HG02759 (cell line): ENCODE results near the gene ATXN7.
A peak's percentile ranks its signal among the peaks of the same experiment; 100 is the strongest.

Experiments used
- ATAC-seq: cut with Tn5 transposase; IDR thresholded peaks from one replicate; pipeline ENCODE4 v1.9.1; 2021; ENCODE audit warnings: mild to moderate bottlenecking, moderate library complexity; ENCODE audit not compliant: unreplicated experiment

The ATXN7 gene

GRCh38 chr3:64011685-64012084 is 148.0 kb downstream of the ATXN7 start:
- no peak for ATAC-seq

DNA sequence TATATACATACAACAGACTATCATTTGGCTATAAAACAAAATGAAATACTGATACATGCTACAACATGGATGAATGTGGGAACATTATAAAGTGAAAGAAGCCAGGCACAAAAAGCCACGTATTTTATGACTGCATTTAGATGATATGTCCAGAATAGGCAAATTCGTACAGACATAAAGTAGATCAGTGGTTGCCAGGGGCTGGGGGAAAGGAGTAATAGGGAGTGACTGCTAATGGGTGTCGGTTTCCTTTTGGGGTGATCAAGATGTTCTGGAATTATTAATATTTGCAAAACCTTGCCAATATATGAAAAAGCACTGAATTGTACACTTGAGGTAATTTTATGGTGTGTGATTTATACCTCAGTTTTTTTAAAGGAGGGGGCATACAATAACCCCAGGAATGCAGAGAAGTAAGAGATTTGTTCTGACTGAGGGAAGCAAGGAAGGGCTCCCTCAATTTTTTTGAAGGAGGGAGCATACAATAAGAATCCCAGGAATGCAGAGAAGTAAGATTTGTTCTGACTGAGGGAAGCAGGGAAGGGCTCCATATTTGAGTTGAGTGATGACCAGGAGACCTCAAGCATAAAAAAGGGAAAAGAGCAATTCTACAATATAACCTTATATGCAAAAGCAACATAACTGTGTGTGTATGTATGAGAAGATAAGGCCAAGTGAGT is 153.4 kb downstream of the ATXN7 start:
- ATAC-seq = no peak

DNA sequence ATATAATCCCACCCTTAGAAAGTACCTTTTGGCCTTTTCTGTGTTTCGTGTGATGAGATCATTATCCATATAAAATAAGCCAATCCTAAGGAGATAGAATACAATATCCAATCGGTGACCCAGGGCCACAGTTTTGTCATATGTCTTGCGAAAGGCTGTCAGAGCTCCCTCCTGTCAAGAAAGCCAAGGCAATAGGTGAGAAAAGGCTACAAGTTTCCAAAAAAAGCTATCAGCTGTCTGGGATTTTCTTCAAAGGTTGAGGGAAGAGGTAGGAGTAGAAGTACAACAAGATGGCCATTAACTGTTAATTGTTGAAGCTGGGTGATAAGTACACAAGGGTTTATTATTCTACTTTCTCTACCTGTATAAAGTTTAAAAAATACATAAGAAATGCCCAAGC is 155.6 kb downstream of the ATXN7 start:
- ATAC-seq = no peak

DNA sequence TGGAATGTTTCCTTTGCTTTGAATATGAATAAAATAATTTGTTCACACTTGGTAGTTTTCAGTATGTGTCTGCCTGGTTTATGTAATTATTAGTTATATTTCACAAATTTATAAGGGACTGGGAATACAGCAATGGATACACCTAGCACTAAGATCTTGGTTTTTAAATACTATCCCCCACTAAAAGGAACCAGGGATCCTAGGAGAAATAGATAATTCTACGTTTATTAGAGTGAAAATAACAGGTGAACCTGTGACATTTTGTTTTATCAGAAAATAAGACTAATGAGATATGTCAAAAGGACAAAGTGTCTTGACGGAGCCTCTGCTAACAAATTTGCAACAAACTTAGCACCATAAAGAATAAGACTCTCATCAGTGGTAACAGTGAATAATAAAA is 156.2 kb downstream of the ATXN7 start:
- ATAC-seq = no peak

DNA sequence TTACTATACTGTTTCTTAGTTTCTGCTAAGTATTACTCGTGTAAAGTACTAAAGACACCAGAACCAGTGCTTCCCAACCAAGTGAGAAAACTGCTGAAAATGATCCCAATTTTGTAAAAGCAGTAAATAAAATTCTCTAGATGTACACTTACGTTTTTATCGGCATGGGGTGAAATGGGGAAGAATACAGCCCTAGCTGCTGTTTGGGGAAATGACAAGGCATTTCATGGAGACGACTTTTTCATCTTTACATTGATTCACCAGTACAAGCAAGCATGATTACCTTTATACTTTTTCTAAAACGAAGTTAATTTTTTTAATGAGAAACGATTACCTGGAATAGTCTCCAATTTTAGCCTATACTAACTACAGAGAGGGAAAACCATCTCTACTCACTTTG is 158.3 kb downstream of the ATXN7 start:
- ATAC-seq = no peak

DNA sequence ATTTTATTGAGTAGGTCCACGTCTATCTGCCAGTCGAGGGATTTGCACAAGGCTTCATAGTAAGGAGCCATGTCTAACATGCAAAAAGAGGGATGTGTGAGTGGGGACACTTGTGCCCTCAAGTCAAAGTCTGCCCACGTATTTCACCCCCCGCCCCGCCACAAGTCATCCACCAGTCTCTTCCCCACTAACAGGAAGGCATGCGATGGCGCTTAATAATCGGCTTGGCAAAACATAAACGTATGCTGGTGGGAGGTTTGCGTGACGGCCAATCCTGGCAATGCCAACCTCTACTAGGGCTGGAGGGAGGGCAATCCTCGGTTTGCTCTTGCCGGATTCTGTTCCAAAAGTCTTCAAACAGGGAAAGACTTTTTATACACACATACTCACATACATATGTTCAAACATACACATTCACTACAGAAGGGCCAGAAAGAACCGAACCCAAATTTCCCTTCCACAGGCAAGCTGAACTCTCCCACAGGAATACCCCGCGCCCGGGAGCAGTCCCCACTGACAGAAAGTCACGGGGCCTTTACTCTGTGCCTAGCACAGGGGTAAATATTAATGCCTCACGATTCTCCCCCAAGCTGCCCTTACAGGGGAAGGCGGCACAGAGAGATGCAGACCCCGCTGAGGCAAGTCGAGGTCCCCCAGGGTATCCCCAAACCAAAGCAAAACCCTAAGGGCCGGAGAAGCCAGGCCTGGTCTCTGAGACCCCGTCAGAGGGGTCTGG is 159.0 kb downstream of the ATXN7 start:
- peak; percentile 13 for ATAC-seq

DNA sequence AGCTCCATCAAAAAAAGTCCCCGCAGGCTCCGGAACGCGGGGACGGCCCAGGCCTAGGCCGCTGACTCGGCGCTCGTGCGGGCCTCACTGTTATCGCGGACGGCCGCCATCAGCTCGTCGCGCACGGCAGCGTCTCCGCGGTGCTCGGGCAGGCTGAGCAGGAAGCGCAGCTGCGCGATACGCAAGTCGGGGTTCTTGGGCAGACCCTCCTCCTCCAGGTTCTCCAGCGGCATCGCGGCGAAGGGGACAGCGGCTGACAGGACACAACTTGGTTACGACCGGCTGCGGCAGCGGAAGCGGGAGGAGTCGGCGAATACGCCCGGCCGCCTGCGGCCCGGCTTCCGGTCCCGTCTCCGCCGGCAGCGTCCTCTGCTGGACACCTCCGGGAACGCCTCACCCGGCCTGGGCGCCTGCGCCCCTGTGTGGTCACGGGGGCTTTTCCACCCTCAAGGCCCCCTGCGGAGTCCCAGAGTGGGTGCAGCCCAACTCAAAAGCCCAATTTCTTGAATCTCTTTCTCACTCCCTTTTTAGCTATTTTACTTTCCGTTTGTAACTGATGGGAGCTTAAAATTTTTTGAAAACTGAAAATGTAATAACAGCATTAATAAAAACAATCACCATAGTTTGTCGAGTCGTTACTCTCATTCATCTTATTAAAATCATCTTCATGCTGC is 159.7 kb downstream of the ATXN7 start, which contains the start of gene PSMD6:
Gene PSMD6, minus strand, starts transcription at position 308 of the 674 bp plus-strand sequence. Its CDS starts 75 bp downstream, at position 233.
- ATAC-seq = peak; percentile 99

DNA sequence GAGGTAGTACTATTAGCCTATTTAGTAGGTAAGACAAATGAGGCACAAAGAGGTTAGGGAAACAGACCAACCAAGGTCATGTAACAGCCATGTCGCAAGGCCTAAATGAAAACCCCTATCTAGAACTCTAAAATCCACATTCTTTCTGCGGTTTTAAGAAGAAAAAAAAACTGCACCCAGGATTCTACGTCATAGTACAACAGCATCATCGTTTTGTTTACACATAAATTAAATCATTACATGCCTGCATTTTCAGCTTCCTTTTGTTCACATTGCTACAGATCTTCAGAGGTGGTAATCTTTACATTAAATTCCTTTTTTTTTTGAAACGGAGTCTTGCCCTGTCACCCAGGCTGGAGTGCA is 160.2 kb downstream of the ATXN7 start:
- ATAC-seq = no peak

DNA sequence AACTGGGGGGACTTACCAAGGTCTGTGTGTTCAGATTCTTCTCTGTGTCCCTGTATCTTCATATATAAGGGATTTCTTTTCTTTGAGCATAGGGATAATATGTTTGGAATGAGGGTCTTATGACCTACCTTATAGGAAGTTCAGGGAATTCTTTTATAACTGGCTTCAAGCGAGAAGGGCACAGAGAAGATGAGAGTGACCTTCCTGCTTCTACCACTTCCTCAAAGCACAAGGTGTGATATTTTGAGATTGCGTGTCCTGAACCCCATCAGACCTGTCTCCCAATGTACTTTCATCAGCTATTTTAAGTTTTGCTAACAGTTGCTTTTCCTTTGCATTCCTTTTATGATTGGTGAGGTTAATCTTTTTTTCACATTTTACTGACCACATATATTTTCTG is 162.7 kb downstream of the ATXN7 start:
- no peak for ATAC-seq

DNA sequence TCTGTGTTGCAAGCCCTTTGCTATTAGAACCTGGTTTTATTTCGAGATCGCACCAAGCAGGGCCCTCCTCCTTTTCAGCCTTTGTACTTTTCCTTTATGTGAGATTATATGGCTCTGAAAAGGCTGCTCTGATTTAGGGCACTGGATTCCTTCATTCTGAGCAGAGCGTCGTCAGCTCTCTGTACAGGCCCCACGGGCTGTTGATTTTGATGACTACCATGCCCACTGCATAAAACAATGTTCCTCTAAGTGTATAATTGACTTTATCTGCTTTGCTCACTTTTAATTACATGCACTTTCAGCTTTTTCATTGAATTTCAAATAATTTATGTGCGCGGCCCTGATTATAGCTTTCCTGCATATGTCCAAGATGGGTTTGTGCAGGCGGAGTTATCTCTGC is 164.0 kb downstream of the ATXN7 start:
- ATAC-seq = no peak

DNA sequence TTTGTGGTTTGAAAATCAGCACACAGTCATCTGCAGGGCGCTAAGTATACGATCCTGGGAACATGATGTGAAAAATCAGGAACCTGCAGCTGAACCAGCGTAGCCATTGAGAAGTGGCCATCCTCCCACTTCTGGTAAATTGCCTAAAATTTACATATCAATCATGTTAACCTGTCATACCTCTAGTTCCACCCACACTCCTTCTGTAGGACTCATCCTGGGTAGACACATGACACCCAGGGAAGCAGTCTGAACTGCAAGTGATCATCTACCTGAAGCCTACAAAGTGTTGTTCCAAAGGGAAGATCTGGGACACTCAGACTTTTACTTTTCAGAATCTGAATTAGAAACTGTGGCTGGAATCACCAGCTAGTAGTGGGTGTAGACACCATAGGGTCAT is 165.1 kb downstream of the ATXN7 start:
- no peak for ATAC-seq

DNA sequence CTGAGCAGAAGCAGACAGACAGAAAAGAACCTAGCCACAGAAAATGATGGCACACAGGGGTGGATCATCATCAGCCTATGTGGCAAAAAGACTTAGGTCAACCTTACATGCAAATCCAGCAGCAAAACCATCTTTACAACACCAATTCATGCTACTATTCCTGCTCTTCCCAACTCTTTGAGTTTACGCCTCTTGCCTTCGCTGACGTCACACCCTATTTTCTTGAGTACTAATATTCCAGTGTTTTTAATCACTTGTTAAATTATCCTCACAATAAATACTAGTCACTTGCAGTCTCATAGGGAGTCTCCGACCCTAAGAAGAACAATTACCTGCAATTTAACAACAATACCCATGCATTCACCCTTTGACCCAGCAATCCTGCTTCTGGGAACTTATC is 165.6 kb downstream of the ATXN7 start:
- ATAC-seq = no peak

DNA sequence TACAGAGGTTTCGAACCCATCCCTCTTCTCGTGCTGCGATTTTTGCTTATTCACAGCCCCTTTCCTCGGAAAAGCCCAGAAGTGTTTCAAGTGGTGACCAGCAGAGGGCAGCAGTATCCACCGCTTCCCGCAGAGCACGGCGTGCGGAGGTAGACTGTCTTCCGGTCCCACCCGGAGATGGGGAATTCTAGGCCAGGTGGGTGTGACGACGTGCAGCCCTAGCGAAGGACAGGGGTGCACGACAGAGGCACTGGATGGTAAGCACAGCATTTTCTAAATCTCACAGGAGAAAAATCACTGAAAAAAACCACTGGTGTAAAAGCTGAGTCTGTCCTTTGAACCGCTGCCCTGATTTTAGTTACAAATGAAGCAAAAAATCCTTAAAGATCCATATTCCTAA is 167.1 kb downstream of the ATXN7 start:
- ATAC-seq = peak; percentile 98

DNA sequence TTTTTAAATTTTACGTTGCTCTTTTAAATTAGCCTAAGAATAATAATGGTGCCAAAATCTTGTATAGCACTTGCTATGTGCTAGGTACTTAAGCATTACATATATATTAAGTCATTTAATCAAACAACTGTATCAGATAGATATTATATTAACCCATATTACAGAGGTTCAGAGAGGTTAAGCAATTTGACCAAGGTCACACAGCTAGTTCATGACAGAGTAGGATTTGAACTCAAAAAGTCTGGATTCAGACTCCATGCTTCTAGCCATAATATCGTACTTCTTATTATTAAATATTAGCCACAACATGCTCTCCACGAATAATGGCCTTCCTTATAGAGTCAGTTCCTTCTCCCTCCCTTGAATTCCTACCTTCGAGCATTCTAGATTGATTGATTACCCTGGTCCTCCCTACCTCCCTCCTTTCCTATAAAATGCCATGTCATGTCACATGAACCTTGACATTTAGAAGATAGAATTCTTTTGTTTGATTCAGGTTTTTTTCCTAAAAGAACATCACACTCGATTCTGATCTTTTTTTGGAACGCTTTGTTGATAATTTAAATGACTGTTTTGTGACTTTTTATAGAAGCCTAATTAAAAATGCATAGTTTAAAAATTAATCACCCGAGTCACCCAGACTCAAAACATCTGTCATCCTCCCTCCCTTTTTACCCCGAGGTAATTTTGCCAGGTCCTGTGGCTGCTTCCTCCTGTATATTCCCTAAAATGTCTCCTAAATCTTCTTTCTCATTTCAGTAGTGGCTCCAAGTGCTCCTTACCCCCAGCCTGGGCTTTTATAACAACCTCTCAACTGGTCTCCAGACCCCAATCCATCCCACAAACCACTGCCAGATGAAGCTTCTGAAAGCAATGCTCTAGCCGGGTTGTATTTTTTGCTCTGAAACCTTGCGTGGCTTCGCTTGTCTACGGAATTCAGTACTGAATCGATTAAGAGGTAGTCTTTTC is 168.2 kb downstream of the ATXN7 start:
- no peak for ATAC-seq

GRCh38 chr3:64033069-64033468 is 169.4 kb downstream of the ATXN7 start:
- ATAC-seq = no peak

DNA sequence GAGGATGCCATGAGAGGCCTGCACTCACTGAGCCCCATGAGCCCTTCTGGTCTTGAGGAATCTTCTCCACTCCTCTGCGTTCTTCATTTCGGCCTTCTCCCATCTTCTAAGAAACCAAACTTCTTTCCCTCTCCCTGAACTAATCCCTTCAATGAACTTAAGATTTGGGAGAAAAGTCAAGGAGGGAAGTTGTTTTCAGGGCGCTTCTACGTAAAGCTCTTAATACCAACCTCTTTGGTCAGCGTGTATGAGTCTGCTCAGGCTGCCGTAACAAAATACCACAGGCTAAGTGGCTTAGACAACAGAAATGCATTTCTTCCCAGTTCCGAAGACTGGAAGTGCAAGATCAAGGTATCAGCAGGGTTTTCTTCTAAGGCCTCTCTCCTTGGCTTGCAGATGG is 173.4 kb downstream of the ATXN7 start:
- ATAC-seq = no peak

DNA sequence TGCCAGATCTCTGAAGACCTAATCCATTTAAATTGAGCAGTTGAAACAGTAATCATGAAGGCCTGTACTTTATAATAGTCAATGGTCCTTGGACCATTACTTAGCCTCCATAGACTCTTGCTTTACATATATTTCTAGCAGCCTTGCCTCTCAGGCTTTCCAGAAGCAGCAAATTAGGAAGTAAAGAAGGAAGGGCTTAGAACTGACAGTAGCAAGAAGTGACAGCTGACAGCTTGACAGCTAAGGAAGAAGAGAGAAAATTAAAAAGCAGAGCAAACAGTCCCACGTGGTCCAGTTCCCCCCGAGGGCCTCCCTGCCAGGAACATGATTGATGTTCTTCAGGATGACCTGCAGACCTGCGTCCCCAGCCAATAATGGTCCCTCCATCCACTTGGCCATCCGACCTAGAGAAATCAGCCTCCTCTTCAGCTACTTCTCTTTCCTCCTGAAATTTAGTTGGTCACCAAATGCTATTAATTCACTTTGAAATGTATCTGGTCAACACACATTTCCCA is 174.6 kb downstream of the ATXN7 start:
- no peak for ATAC-seq

DNA sequence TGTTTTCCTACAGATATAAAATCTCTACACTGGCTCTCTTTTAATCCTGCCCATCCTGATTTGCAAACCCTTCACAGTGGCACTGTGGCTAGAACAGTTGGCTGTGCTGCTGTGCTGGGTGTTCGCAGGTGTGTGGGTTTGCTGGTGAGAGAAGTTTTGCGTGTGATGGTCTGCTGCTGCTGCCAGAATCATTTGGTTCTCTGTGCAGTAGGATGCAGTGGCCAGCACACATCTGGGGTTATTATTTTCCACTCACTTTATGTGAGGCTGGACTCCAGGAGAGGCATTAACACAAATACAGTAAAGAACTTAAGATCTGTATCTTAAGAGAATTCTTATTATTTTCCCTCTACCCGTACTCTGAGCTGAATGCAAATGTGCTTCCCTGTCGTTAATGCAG is 175.7 kb downstream of the ATXN7 start:
- no peak for ATAC-seq

GRCh38 chr3:64039981-64040733 is 176.5 kb downstream of the ATXN7 start:
- no peak for ATAC-seq

DNA sequence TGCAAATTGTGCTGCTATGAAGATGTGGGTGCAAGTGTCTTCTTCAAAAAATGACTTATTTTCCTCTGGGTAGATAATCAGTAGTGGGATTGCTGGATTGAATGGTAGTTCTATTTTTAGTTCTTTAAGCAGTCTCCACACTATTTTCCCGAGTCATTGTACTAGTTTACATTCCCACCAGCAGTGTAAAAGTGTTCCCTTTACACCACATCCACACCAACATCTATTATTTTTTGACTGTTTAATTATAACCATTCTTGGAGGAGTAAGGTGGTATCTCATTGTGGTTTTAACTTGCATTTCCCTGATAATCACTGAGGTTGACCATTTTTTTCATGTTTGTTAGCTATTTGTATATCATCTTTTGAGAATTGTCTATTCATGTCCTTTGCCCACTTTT is 179.3 kb downstream of the ATXN7 start:
- ATAC-seq = no peak
